Measurements from ENCODE around the gene CPED1. TPM values are rescaled to one million over a fixed set of nuclear protein-coding genes. Genes with fewer than 3 reads are reported as not detected.
"Not testable (repeated sequence)": the region's sequence is repeated elsewhere in the genome, so short reads cannot be mapped to it uniquely, and the experiment has no call there.

The CPED1 gene
- total RNA-seq, 2 donors from 2014 or later = 3.4 to 15.9 TPM

GRCh38 chr7:121178869-121179497 is 190.5 kb downstream of the CPED1 start:
- ATAC-seq (no peak), DNase-seq (no peak)
- intact Hi-C loops (cut with DNase I, micrococcal nuclease) = no loop called here

GRCh38 chr7:121180436-121181063 is 192.0 kb downstream of the CPED1 start:
- intact Hi-C loops (cut with DNase I, micrococcal nuclease) = no loop called here
- ATAC-seq = no peak
- DNase-seq = no peak

DNA sequence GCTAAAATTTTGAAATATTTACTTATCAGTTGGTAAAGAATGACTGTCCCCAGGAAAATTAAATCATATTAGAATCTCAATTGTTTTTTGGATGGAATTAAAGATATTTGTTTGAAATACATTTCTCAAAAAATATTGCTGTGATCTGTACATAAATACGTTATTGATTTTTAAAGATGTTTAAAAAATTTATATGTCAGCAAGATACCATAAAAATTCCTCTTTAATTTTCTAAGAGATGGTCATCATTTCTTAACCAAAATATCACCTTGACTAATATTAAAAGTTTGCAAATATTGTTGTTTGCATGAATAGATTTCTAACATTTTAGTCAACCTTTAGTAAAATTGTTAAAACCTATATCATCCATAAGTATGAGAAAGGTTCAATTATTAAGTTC is 192.8 kb downstream of the CPED1 start:
- intact Hi-C loops (cut with DNase I, micrococcal nuclease) = no loop called here
- ATAC-seq = no peak

GRCh38 chr7:121182281-121182680 is 193.8 kb downstream of the CPED1 start:
- ATAC-seq = no peak

More for the DNA sequence above, 192.8 kb downstream of the CPED1 start:
- no peak for DNase-seq

DNA sequence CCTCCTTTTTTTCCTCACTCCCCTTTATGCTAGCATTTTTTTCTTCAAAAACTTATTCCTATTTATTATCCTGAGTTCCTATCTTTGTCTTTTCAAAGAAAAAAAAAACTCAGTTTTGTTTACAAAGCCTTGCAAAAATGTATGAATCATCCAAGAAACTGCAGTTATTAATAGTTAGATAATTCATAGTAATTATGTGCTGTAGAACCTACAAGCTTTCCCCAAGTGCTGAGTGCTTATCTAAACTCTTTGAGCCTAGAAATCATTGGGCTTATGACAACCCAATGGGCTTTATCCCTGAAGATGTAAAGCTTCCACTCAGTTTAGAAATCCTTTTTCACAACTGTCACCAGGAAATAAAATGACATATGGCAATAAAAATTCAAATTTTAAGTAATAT is 194.4 kb downstream of the CPED1 start:
- intact Hi-C loops (cut with DNase I, micrococcal nuclease) = no loop called here
- DNase-seq (no peak), ATAC-seq (no peak)

More at GRCh38 chr7:121182281-121182680, 193.8 kb downstream of the CPED1 start:
- DNase-seq = no peak
- intact Hi-C loops (cut with DNase I, micrococcal nuclease) = no loop called here

DNA sequence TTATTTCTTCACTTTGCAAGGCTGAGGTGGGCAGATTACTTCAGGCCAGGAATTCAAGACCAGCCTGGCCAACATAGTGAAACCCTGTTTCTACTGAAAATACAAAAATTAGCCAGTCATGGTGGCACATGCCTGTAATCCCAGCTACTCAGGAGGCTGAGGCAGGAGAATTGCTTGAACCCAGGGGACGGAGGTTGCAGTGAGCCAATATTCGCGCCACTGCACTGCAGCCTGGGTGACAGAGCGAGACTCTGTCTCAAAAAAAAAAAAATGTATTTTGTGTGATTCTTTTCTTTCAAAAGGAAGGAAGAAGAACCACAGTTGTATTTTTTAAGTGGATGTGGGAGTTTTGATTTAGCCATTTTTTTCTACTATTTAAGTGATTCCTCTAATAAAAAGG is 195.4 kb downstream of the CPED1 start:
- intact Hi-C loops (cut with DNase I, micrococcal nuclease); ATAC-seq; DNase-seq: not testable (repeated sequence)

- intact Hi-C loops (cut with DNase I, micrococcal nuclease) = no loop called here
- DNase-seq = no peak
- ATAC-seq = peak; percentile 63
These were observed 198.2 kb downstream of the CPED1 start for GRCh38 chr7:121186746-121187145.

DNA sequence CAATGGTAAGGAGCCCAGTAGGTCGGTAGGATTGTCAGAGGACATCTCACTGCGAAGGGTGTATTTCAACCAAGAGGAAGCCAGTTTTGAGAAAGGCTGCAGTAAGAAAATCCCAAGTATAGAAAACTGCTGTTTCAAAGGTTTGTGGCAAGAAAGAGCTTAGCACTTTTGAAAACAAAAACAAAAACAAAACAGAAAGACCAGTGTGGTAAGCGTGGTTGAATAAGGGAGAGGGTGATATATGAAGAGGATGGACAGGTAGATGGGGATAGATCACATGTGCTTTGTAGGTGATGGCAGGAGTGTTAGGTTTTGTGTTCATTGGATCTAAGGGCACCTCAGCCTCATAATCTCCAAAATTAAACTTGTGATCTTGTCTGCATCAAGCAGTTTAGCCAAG is 198.7 kb downstream of the CPED1 start:
- intact Hi-C loops (cut with DNase I, micrococcal nuclease) = no loop called here
- no peak for DNase-seq
- ATAC-seq = peak; percentile 26

DNA sequence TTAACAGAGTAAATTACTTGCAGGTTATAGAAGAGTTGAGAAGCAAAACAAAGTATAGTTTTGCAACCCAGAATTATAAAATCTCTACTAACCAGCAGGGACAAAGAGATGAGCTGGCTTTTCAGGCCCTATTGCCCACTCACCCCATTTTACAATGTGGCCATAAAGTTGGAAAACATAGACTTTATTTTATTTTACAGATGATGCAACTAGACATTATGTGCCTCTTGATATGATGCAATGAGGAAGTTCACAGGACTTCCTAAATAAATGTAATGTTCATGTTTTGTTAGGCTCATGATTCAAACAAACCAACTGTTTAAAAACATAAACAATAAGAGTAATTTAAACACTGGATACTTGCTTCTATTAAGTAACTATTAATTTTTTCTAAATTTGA is 199.2 kb downstream of the CPED1 start:
- ATAC-seq = peak; percentile 99
- intact Hi-C loops (cut with DNase I, micrococcal nuclease) = no loop called here
- no peak for DNase-seq

- intact Hi-C loops (cut with DNase I, micrococcal nuclease) = no loop called here
- DNase-seq (no peak), ATAC-seq (no peak)
These were observed 204.3 kb downstream of the CPED1 start for GRCh38 chr7:121192834-121193233.

DNA sequence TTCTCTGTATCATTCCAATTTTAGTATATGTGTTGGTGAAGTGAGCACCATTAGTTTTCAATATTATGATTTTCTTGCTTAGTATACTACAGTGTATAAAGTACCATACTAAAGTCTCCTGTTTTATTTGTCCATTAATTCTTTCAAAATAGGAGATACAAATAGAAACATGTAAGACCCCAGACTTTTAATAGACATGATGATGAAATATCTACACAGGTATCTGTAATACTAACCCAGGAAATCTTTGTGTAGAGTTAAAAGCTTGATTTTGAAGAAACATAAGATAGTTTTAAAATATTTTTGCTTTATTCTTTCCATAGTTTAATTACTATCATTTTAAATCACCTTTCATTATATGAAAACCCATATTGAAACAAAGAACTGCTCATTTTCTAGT is 206.5 kb downstream of the CPED1 start:
- no peak for ATAC-seq
- intact Hi-C loops (cut with DNase I, micrococcal nuclease) = no loop called here
- no peak for DNase-seq

GRCh38 chr7:121195874-121196273 is 207.4 kb downstream of the CPED1 start:
- no peak for ATAC-seq
- no peak for DNase-seq
- intact Hi-C loops (cut with DNase I, micrococcal nuclease) = no loop called here

- ATAC-seq = no peak
- intact Hi-C loops (cut with DNase I, micrococcal nuclease) = no loop called here
These were observed 207.8 kb downstream of the CPED1 start for GRCh38 chr7:121196286-121196685.

DNA sequence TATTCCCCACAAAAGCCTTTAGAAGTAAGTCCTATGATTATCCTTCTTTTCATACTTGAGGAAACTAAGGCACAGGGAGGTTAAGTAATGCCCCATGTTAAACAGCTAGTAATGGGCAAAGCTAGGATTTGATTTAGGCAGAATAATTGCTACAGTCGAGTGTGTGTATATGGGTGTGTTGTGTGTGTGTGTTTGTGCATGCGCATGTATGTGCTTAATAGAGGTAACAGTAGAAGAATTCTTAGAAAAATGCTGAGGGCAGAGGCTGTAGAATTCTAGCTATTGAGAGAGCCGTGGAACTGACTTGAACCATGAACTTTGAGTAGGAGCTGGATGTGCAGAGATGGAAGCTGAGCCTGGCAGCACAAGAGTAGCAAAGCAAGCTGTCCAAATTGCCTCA is 208.9 kb downstream of the CPED1 start:
- ATAC-seq (no peak), DNase-seq (no peak)
- intact Hi-C loops (cut with DNase I, micrococcal nuclease) = no loop called here

More at GRCh38 chr7:121196286-121196685, 207.8 kb downstream of the CPED1 start:
- no peak for DNase-seq

DNA sequence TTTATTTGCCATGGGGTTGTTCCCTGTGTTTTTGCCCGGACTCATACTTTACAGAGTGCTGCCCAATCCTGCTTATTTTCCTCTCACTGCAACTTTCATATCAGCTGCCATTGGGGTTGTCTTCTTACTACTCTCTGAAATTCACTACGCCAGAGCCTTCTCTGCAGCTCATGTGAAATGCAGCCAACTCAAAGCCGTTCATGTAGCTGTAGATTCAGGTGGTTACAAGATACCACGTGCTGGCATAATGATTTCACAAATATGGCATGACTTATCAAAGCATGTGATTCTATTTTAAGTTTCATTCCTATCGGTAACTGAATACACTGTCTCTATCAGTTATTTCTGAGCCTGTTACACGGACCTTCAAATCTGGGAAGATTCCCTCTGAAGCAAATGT is 210.0 kb downstream of the CPED1 start:
- ATAC-seq = no peak
- intact Hi-C loops (cut with DNase I, micrococcal nuclease) = no loop called here

GRCh38 chr7:121202125-121202524 is 213.6 kb downstream of the CPED1 start:
- no peak for ATAC-seq
- intact Hi-C loops (cut with DNase I, micrococcal nuclease) = no loop called here

More for the DNA sequence above, 210.0 kb downstream of the CPED1 start:
- no peak for DNase-seq

GRCh38 chr7:121202834-121203233 is 214.3 kb downstream of the CPED1 start:
- ATAC-seq = no peak

More at GRCh38 chr7:121202125-121202524, 213.6 kb downstream of the CPED1 start:
- no peak for DNase-seq

GRCh38 chr7:121204537-121204936 is 216.0 kb downstream of the CPED1 start:
- intact Hi-C loops (cut with DNase I, micrococcal nuclease) = no loop called here
- DNase-seq (no peak), ATAC-seq (no peak)

More at GRCh38 chr7:121202834-121203233, 214.3 kb downstream of the CPED1 start:
- no peak for DNase-seq
- intact Hi-C loops (cut with DNase I, micrococcal nuclease) = no loop called here

- DNase-seq = no peak
- no peak for ATAC-seq
These were observed 217.3 kb downstream of the CPED1 start for GRCh38 chr7:121205777-121206176.

GRCh38 chr7:121211253-121211652 is 222.7 kb downstream of the CPED1 start:
- intact Hi-C loops (cut with DNase I, micrococcal nuclease) = no loop called here
- ATAC-seq (no peak), DNase-seq (no peak)

More at GRCh38 chr7:121205777-121206176, 217.3 kb downstream of the CPED1 start:
- intact Hi-C loops (cut with DNase I, micrococcal nuclease) = no loop called here

GRCh38 chr7:121212036-121212435 is 223.5 kb downstream of the CPED1 start:
- intact Hi-C loops (cut with DNase I, micrococcal nuclease) = no loop called here
- no peak for DNase-seq
- ATAC-seq = no peak
